H9 (cell line): Measurements from ENCODE around the gene ACP2. TPM values are rescaled to one million over a fixed set of nuclear protein-coding genes. Genes with fewer than 3 reads are reported as not detected.
"Not testable (repeated sequence)": the region's sequence is repeated elsewhere in the genome, so short reads cannot be mapped to it uniquely, and the experiment has no call there.

ENCODE experiments used
- DNase-seq: peaks from one replicate; pipeline ENCODE4 v3.0.0-alpha.2; 2017
- H2AFZ ChIP-seq: one replicate; pipeline ENCODE4 v1.6.1; 2013; ENCODE audit warnings: mild to moderate bottlenecking, low read length, control low read depth, moderate library complexity
- H2AK5ac ChIP-seq: 2 replicates; pipeline ENCODE4 v1.6.1; 2013; ENCODE audit warnings: low read length, control low read depth, mixed read lengths; ENCODE audit not compliant: insufficient read length
- H2BK120ac ChIP-seq: one replicate; pipeline ENCODE4 v1.6.1; 2013; ENCODE audit warnings: low read depth, mild to moderate bottlenecking, low read length, control low read depth, inconsistent platforms; ENCODE audit not compliant: poor library complexity, severe bottlenecking
- H2BK12ac ChIP-seq: 2 replicates; pipeline ENCODE4 v1.6.1; 2013; ENCODE audit warnings: low read length, control low read depth, mixed read lengths, low read depth; ENCODE audit not compliant: insufficient read length
- H2BK15ac ChIP-seq: 2 replicates; pipeline ENCODE4 v1.6.1; 2013; ENCODE audit warnings: low read depth, low read length, control low read depth
- H2BK20ac ChIP-seq: one replicate; pipeline ENCODE4 v1.6.1; 2013; ENCODE audit warnings: low read depth, mild to moderate bottlenecking, low read length, control low read depth, inconsistent platforms; ENCODE audit not compliant: poor library complexity, severe bottlenecking
- H2BK5ac ChIP-seq: 2 replicates; pipeline ENCODE4 v1.6.1; 2013; ENCODE audit warnings: low read length, control low read depth, mixed read lengths; ENCODE audit not compliant: insufficient read length
- H3K14ac ChIP-seq: 2 replicates; pipeline ENCODE4 v1.6.1; 2013; ENCODE audit warnings: low read length, control low read depth; ENCODE audit not compliant: insufficient read depth
- H3K18ac ChIP-seq: 2 replicates; pipeline ENCODE4 v1.6.1; 2013; ENCODE audit warnings: low read depth, mild to moderate bottlenecking, mixed read lengths, low read length, control low read depth; ENCODE audit not compliant: insufficient read length
- H3K23ac ChIP-seq: 2 replicates; pipeline ENCODE4 v1.6.1; 2013; ENCODE audit warnings: low read length, control low read depth, mixed read lengths, low read depth; ENCODE audit not compliant: insufficient read length
- H3K23me2 ChIP-seq: 2 replicates; pipeline ENCODE4 v1.6.1; 2013; ENCODE audit warnings: low read depth, mild to moderate bottlenecking, mixed read lengths, low read length, control low read depth; ENCODE audit not compliant: insufficient read length, poor library complexity, severe bottlenecking
- H3K27ac ChIP-seq: 2 replicates; pipeline ENCODE4 v1.5.1; 2013; ENCODE audit warnings: low read length, control low read depth, mixed read lengths, low read depth; ENCODE audit not compliant: insufficient read length
- H3K27me3 ChIP-seq: 2 replicates; pipeline ENCODE4 v1.6.1; 2013; ENCODE audit warnings: low read length, control low read depth, inconsistent platforms; ENCODE audit not compliant: insufficient read depth
- H3K4ac ChIP-seq: 2 replicates; pipeline ENCODE4 v1.6.1; 2013; ENCODE audit warnings: low read depth, mild to moderate bottlenecking, control low read depth, inconsistent platforms, low read length, moderate library complexity
- H3K4me1 ChIP-seq: 2 replicates; pipeline ENCODE4 v1.6.1; 2013; ENCODE audit warnings: low read length, control low read depth, inconsistent platforms; ENCODE audit not compliant: insufficient read depth
- H3K4me2 ChIP-seq: 2 replicates; pipeline ENCODE4 v1.6.1; 2013; ENCODE audit warnings: low read length, control low read depth, mixed read lengths; ENCODE audit not compliant: insufficient read length, insufficient read depth
- H3K56ac ChIP-seq: 2 replicates; pipeline ENCODE4 v1.6.1; 2013; ENCODE audit warnings: low read depth, mild to moderate bottlenecking, mixed read lengths, low read length, control low read depth; ENCODE audit not compliant: insufficient read length
- H3K79me1 ChIP-seq: 2 replicates; pipeline ENCODE4 v1.6.1; 2013; ENCODE audit warnings: low read depth, mild to moderate bottlenecking, moderate library complexity, low read length, control low read depth, inconsistent platforms; ENCODE audit not compliant: insufficient read depth, poor library complexity, severe bottlenecking
- H3K79me2 ChIP-seq: 2 replicates; pipeline ENCODE4 v1.6.1; 2013; ENCODE audit warnings: low read length, control low read depth, inconsistent platforms; ENCODE audit not compliant: insufficient read depth
- H3K9ac ChIP-seq: 2 replicates; pipeline ENCODE4 v1.6.1; 2013; ENCODE audit warnings: low read length, control low read depth, mixed read lengths; ENCODE audit not compliant: insufficient read length; ENCODE audit errors: extremely low read depth
- H3K9me3 ChIP-seq: one replicate; pipeline ENCODE4 v1.6.1; 2013; ENCODE audit warnings: low read depth, low read length, inconsistent platforms; ENCODE audit not compliant: control insufficient read depth
- H3T11ph ChIP-seq: one replicate; pipeline ENCODE4 v1.6.1; 2013; ENCODE audit warnings: mild to moderate bottlenecking, low read length, control low read depth, inconsistent platforms
- H4K20me1 ChIP-seq: one replicate; pipeline ENCODE4 v1.6.1; 2013; ENCODE audit not compliant: control insufficient read depth, insufficient read length, insufficient read depth
- H4K5ac ChIP-seq: 2 replicates; pipeline ENCODE4 v1.6.1; 2013; ENCODE audit warnings: low read depth, mild to moderate bottlenecking, mixed read lengths, low read length, control low read depth; ENCODE audit not compliant: insufficient read length
- H4K8ac ChIP-seq: replicated peaks from 2 replicates; pipeline ENCODE4 v1.6.1; 2013; ENCODE audit warnings: low read length, control low read depth, mixed read lengths, low read depth; ENCODE audit not compliant: insufficient read length
- H4K91ac ChIP-seq: 2 replicates; pipeline ENCODE4 v1.6.1; 2013; ENCODE audit warnings: low read depth, mild to moderate bottlenecking, moderate library complexity, mixed read lengths, low read length, control low read depth; ENCODE audit not compliant: insufficient read length
- H3K27ac Mint-ChIP-seq, 3 experiments: 2 replicates in 2 of 3; 3 replicates in 1 of 3; pipeline ENCODE4 v1.8.0; 2020 to 2021; ENCODE audit warnings: mixed read lengths in 3 of 3, mild to moderate bottlenecking in 1 of 3, moderate library complexity in 1 of 3
- H3K27me3 Mint-ChIP-seq: 2 replicates; pipeline ENCODE4 v1.8.0; 2021; ENCODE audit warnings: low read depth, mild to moderate bottlenecking, moderate library complexity, mixed read lengths
- H3K36me3 Mint-ChIP-seq, 3 experiments: 2 replicates in 2 of 3; 3 replicates in 1 of 3; pipeline ENCODE4 v1.8.0; 2020 to 2021; ENCODE audit warnings: low read depth in 3 of 3, mixed read lengths in 3 of 3; ENCODE audit not compliant: insufficient read depth in 1 of 3
- H3K4me1 Mint-ChIP-seq, 2 experiments: 2 replicates each; pipeline ENCODE4 v1.8.0; 2020; ENCODE audit warnings: mixed read lengths in 2 of 2
- H3K4me3 Mint-ChIP-seq, 2 experiments: 2 replicates in 1 of 2; 3 replicates in 1 of 2; pipeline ENCODE4 v1.8.0; 2020 to 2021; ENCODE audit warnings: mild to moderate bottlenecking in 2 of 2, mixed read lengths in 2 of 2, moderate library complexity in 1 of 2
- H3K9me3 Mint-ChIP-seq, 2 experiments: 2 replicates in 1 of 2; 3 replicates in 1 of 2; pipeline ENCODE4 v1.8.0; 2020; ENCODE audit warnings: mild to moderate bottlenecking in 2 of 2, mixed read lengths in 2 of 2, moderate library complexity in 1 of 2
- CTCF ChIP-seq: fragments of 200-600 bp; sonication (generic); conservative IDR thresholded peaks from 3 replicates; pipeline ENCODE4 v1.8.0; 2021; ENCODE audit warnings: antibody characterized with exemption, mild to moderate bottlenecking
- WGBS: extraction: QIAGEN DNeasy Blood & Tissue Kit; methylation state at CpG from one replicate; pipeline ENCODE4 v1.1.7; 2013; ENCODE audit warnings: missing lambda C conversion rate, low lambda C conversion rate, mixed read lengths; ENCODE audit not compliant: insufficient read length; ENCODE audit errors: extremely low coverage; 5-methylcytosine and 5-hydroxymethylcytosine counted together
- total RNA-seq: library from RNA; stranded (reverse); gene quantifications from 2 replicates; pipeline ENCODE4 v1.2.1, GENCODE V29; 2021

ACP2 gene
- total RNA-seq, 1 experiment from 2014 or later, result 29.5 TPM

GRCh38 chr11:47207459-47207858, 41.2 kb downstream of the ACP2 start:
- H2BK120ac ChIP-seq, result no peak overlapping the region
- H4K91ac ChIP-seq, result no peak overlapping the region
- H2AFZ ChIP-seq, result no peak overlapping the region
- no peaks in the 10 kb centered on the region for H3K9me3 Mint-ChIP-seq
- H3K56ac ChIP-seq, result no peak overlapping the region
- H3K23me2 ChIP-seq, result no peaks in the 10 kb centered on the region
- no peak overlapping the region for H3T11ph ChIP-seq
- H4K8ac ChIP-seq, result no peak overlapping the region
- H3K4me1 Mint-ChIP-seq, result peaks cover 8 to 9% of the 10 kb centered on the region in 2 experiments
- H3K4ac ChIP-seq, result no peak overlapping the region
- no peaks in the 10 kb centered on the region for H4K20me1 ChIP-seq
- H3K79me1 ChIP-seq, result no peaks in the 10 kb centered on the region
- H3K18ac ChIP-seq, result no peak overlapping the region
- no peak overlapping the region for H3K27ac ChIP-seq
- H3K4me3 Mint-ChIP-seq, result no peak overlapping the region
- H3K9ac ChIP-seq, result no peak overlapping the region
- no peak for DNase-seq
- no peaks in the 10 kb centered on the region for H3K79me2 ChIP-seq
- no peak overlapping the region for H2AK5ac ChIP-seq
- no peak overlapping the region for H3K23ac ChIP-seq
- H2BK15ac ChIP-seq, result no peak overlapping the region
- H2BK5ac ChIP-seq, result no peak overlapping the region
- no peak overlapping the region for H4K5ac ChIP-seq
- no peak overlapping the region for H3K4me2 ChIP-seq
- H3K14ac ChIP-seq, result no peak overlapping the region
- no peaks in the 10 kb centered on the region for H3K9me3 ChIP-seq
- H2BK12ac ChIP-seq, result peak overlapping the region; percentile 15
- H3K27ac Mint-ChIP-seq, result peak overlapping the region in 1 of 3 experiments; percentile 85; a peak in 2 of 7 replicates
- TF ChIP-seq CTCF, result no peak
- H3K4me1 ChIP-seq, result no peaks in the 10 kb centered on the region; the same call in 1 of the 2 replicates
- no peaks in the 10 kb centered on the region for H3K36me3 Mint-ChIP-seq
- no CpG with 5 or more reads among the region's 6 CpGs for WGBS
- H2BK20ac ChIP-seq, result no peak overlapping the region
- H3K27me3 Mint-ChIP-seq, result no peaks in the 10 kb centered on the region; the same call in 1 of the 2 replicates
- no peaks in the 10 kb centered on the region for H3K27me3 ChIP-seq

GRCh38 chr11:47206577-47206976, 42.0 kb downstream of the ACP2 start:
- not testable (repeated sequence) for H3K27ac Mint-ChIP-seq, H2BK120ac ChIP-seq, H2BK20ac ChIP-seq, H3K4me2 ChIP-seq, DNase-seq, H2AFZ ChIP-seq, H3K4me1 Mint-ChIP-seq, H3K27me3 ChIP-seq, H3K4ac ChIP-seq, H2BK12ac ChIP-seq, H3K18ac ChIP-seq, H2BK15ac ChIP-seq, H3T11ph ChIP-seq, H2BK5ac ChIP-seq, H4K8ac ChIP-seq, H3K4me1 ChIP-seq, H3K23ac ChIP-seq, H3K79me2 ChIP-seq, H3K9ac ChIP-seq, H4K20me1 ChIP-seq, H4K91ac ChIP-seq, H4K5ac ChIP-seq, H3K14ac ChIP-seq, H3K27ac ChIP-seq, H3K4me3 Mint-ChIP-seq, H3K27me3 Mint-ChIP-seq, H3K9me3 Mint-ChIP-seq, H3K56ac ChIP-seq, H3K23me2 ChIP-seq, H2AK5ac ChIP-seq, H3K9me3 ChIP-seq, H3K36me3 Mint-ChIP-seq, H3K79me1 ChIP-seq
- WGBS, result no CpG with 5 or more reads among the region's 5 CpGs
